ENCODE measurements around the gene OR4F16. TPM values are rescaled to one million over a fixed set of nuclear protein-coding genes. Genes with fewer than 3 reads are reported as not detected.
"Not testable (repeated sequence)": the region's sequence is repeated elsewhere in the genome, so short reads cannot be mapped to it uniquely, and the experiment has no call there.

OR4F16 gene
- not detected for polyA plus RNA-seq

- not testable (repeated sequence) for DNase-seq; H3K4me3 Mint-ChIP-seq; H3K27me3 Mint-ChIP-seq (ENCODE audit: low read depth in 3 of 3); H3K27ac Mint-ChIP-seq; H3K36me3 Mint-ChIP-seq; H3K4me1 Mint-ChIP-seq; H3K9me3 Mint-ChIP-seq
Observed at GRCh38 chr1:686554-686953, at the start of gene OR4F16. Gene OR4F16, minus strand, starts transcription at chr1:686654. Its CDS starts 0 bp downstream, at chr1:686654.

- not testable (repeated sequence) for DNase-seq; H3K9me3 Mint-ChIP-seq; H3K4me3 Mint-ChIP-seq; H3K27ac Mint-ChIP-seq; H3K4me1 Mint-ChIP-seq; H3K36me3 Mint-ChIP-seq; H3K27me3 Mint-ChIP-seq (ENCODE audit: low read depth in 3 of 3)
Observed at GRCh38 chr1:733649-734048, 47.2 kb upstream of the OR4F16 start.

- H3K36me3 Mint-ChIP-seq; H3K9me3 Mint-ChIP-seq; H3K27me3 Mint-ChIP-seq (ENCODE audit: low read depth in 3 of 3); DNase-seq; H3K27ac Mint-ChIP-seq; H3K4me3 Mint-ChIP-seq; H3K4me1 Mint-ChIP-seq: not testable (repeated sequence)
Observed at GRCh38 chr1:727040-727439, 40.6 kb upstream of the OR4F16 start.

Other genes starting within 250 kb of the OR4F16 start
- gene OR4F29, start 235.0 kb downstream of the OR4F16 start, polyA plus RNA-seq = not detected
- gene SAMD11, start 237.3 kb upstream of the OR4F16 start, polyA plus RNA-seq = under 1 TPM in 1 of 3 donors, not detected in 2; 0.14 TPM

Data from immature natural killer cell (primary cell).